Measurements from ENCODE around the gene GAL3ST2. TPM values are rescaled to one million over a fixed set of nuclear protein-coding genes. Genes with fewer than 3 reads are reported as not detected.
A peak's percentile ranks its signal among the peaks of the same experiment; 100 is the strongest.

GAL3ST2 gene
- polyA plus RNA-seq, 1 of the 3 experiments (the other 2 are of a cell fraction), result 0.15 TPM

DNA sequence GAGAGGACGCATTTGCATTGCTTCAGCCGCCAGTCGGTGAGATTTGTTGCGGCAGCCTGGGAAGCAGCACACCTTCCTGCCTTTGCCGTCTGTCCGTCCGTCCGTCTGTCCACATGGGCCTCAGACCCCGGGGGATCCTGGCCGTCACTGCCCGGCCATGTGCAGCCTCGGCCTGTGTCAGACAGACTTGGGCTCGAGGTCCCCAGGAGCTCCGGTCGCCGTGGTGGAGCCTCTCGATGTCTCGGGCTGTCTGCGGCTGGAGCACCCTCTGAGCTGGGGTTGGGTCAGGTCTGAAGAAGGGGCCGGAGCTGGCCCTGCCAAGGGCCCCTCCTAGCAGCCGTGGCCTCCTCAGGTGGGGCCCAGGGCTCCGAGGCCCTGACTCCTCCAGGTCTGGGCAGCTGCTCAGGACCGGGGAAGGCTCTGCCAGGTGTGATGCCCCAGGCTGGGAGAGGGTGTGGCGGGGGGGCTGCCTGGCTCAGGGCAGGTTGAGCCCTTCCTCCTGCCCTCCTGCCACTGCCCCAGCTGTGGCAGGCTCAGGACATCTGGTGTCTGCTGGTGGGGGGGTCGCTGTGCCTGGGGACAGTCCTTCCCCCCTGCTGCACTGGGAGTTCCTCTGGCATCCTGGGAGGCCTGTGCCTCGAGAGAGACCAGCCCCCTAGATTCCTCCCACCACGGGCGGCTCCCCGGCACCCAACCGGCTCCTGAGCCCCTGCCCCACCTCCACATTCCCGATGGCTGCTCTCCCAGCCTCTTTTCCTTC lies 44.2 kb downstream of the GAL3ST2 start:
- POLR2A ChIA-PET, result no interaction called here

More for the DNA sequence above, 44.2 kb downstream of the GAL3ST2 start:
- Histone ChIP-seq H3K27ac (ENCODE audit: low read depth in 2 of 2, low read length in 1 of 2) (no peak overlapping the region), H3K4me2 (no peak overlapping the region), H3F3A (replicated peaks; ENCODE audit: insufficient read depth) (peaks cover 7% of the 10 kb centered on the region), H3K79me2 (ENCODE audit: insufficient read depth) (no peaks in the 10 kb centered on the region), H4K20me1 (ENCODE audit: insufficient read depth) (no peaks in the 10 kb centered on the region), H3K36me3 (replicated peaks in 1 of 2; ENCODE audit: control insufficient read depth in 1 of 2, insufficient read depth in 2 of 2, low read length in 1 of 2) (no peaks in the 10 kb centered on the region), H2AFZ (ENCODE audit: low read depth) (no peak overlapping the region), H3K9me2 (no peaks in the 10 kb centered on the region), H3K9ac (no peak overlapping the region), H3K4me1 (ENCODE audit: control insufficient read depth in 1 of 2, insufficient read depth in 2 of 2, low read depth in 1 of 2, low read length in 1 of 2) (peaks cover 0 to 8% of the 10 kb centered on the region in 2 experiments; a peak in 1 of 4 replicates), H3K27me3 (ENCODE audit: insufficient read depth) (no peaks in the 10 kb centered on the region), H3K9me3 (no peaks in the 10 kb centered on the region), H3K4me3 (ENCODE audit: low read depth in 2 of 2, low read length in 1 of 2) (no peak overlapping the region)
- 79% methylated on average over 23 of the region's 31 CpGs for WGBS (ENCODE audit: low lambda C conversion rate)
- no peak for TF ChIP-seq RFX5 (IDR thresholded peaks at IDR 0.05; ENCODE audit: low read length)
- TF ChIP-seq, protein P1, sequence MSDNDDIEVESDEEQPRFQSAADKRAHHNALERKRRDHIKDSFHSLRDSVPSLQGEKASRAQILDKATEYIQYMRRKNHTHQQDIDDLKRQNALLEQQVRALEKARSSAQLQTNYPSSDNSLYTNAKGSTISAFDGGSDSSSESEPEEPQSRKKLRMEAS (IDR thresholded peaks at IDR 0.05; ENCODE audit: low read depth), result no peak
- no peak for TF ChIP-seq JUND (IDR thresholded peaks at IDR 0.05)
- no peak for TF ChIP-seq MEF2A (IDR thresholded peaks at IDR 0.05; ENCODE audit: borderline replicate concordance, low read depth)
- TF ChIP-seq, protein P2, sequence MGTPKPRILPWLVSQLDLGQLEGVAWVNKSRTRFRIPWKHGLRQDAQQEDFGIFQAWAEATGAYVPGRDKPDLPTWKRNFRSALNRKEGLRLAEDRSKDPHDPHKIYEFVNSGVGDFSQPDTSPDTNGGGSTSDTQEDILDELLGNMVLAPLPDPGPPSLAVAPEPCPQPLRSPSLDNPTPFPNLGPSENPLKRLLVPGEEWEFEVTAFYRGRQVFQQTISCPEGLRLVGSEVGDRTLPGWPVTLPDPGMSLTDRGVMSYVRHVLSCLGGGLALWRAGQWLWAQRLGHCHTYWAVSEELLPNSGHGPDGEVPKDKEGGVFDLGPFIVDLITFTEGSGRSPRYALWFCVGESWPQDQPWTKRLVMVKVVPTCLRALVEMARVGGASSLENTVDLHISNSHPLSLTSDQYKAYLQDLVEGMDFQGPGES (IDR thresholded peaks at IDR 0.05; ENCODE audit: low read depth, low read length), result no peak
- TF ChIP-seq ELF1 (IDR thresholded peaks at IDR 0.05), result no peak
- TF ChIP-seq, protein P3, sequence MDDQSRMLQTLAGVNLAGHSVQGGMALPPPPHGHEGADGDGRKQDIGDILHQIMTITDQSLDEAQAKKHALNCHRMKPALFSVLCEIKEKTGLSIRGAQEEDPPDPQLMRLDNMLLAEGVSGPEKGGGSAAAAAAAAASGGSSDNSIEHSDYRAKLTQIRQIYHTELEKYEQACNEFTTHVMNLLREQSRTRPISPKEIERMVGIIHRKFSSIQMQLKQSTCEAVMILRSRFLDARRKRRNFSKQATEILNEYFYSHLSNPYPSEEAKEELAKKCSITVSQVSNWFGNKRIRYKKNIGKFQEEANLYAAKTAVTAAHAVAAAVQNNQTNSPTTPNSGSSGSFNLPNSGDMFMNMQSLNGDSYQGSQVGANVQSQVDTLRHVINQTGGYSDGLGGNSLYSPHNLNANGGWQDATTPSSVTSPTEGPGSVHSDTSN (IDR thresholded peaks at IDR 0.05), result no peak
- TF ChIP-seq, protein P4, sequence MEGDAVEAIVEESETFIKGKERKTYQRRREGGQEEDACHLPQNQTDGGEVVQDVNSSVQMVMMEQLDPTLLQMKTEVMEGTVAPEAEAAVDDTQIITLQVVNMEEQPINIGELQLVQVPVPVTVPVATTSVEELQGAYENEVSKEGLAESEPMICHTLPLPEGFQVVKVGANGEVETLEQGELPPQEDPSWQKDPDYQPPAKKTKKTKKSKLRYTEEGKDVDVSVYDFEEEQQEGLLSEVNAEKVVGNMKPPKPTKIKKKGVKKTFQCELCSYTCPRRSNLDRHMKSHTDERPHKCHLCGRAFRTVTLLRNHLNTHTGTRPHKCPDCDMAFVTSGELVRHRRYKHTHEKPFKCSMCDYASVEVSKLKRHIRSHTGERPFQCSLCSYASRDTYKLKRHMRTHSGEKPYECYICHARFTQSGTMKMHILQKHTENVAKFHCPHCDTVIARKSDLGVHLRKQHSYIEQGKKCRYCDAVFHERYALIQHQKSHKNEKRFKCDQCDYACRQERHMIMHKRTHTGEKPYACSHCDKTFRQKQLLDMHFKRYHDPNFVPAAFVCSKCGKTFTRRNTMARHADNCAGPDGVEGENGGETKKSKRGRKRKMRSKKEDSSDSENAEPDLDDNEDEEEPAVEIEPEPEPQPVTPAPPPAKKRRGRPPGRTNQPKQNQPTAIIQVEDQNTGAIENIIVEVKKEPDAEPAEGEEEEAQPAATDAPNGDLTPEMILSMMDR (IDR thresholded peaks at IDR 0.05), result no peak
- TF ChIP-seq CHD2 (IDR thresholded peaks at IDR 0.05; ENCODE audit: low read length, partially characterized antibody), result no peak
- TF ChIP-seq RAD21 (IDR thresholded peaks at IDR 0.05; ENCODE audit: low read length), result no peak
- no peak for TF ChIP-seq POLR2AphosphoS5 (IDR thresholded peaks at IDR 0.05; ENCODE audit: low read depth, low read length)
- no peak for TF ChIP-seq EZH2phosphoT487 (IDR thresholded peaks at IDR 0.05; ENCODE audit: borderline replicate concordance, low read depth)
- no peak for TF ChIP-seq EP300 (IDR thresholded peaks at IDR 0.05; ENCODE audit: borderline replicate concordance in 1 of 2, low read depth in 1 of 2, low read length in 1 of 2)
- peak; percentile 50 for DNase-seq
- CTCF ChIA-PET, result no interaction called here
